ENCODE data around the gene ACAT2.
"Not testable (repeated sequence)": the region's sequence is repeated elsewhere in the genome, so short reads cannot be mapped to it uniquely, and the experiment has no call there.

The ACAT2 gene

GRCh38 chr6:159813781-159814180 lies 51.9 kb downstream of the ACAT2 start:
- no peak for DNase-seq (ENCODE audit: low read depth)

- DNase-seq (ENCODE audit: low read depth), result no peak
These were observed 53.6 kb downstream of the ACAT2 start for GRCh38 chr6:159815410-159815809.

DNA sequence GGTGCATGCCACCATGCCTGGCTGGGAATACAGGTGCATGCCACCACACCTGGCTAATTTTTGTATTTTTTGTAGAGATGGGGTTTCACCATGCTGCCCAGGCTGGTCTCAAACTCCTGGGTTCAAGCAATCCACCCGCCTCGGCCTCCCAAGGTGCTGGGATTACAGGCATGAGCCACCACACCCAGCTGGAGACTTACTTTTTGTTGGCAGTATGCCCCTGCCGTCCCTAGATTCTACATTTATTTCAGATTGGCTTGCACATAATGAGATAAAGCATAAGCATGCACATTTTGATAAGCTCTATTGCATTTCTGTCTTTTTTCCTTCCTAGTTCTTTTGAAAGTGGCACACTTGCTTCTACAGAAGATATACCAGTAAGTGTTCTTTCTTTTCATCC lies 54.9 kb downstream of the ACAT2 start:
- not testable (repeated sequence) for DNase-seq (ENCODE audit: low read depth)

- no peak for DNase-seq (ENCODE audit: low read depth)
These were observed 56.3 kb downstream of the ACAT2 start for GRCh38 chr6:159817951-159818739.

DNA sequence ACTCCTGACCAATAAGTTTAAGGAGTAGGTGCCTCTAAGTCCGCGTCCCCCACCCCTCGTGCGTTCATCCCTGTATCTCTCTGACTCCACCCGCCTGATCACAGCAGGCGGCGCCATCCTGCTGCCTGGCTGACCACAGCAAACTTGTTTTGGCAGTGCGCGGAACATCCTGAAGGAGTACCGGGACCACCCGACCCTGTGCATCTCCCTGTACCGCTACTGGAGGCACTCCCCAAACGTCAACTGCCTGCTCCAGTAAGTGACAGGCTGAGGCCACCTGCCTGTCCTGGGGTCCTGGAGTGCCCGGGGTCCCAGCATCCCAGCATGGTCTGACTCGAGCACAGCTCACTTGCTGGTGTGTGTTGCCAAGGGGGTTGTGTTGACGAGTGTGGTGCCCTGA lies 57.3 kb downstream of the ACAT2 start:
- DNase-seq (ENCODE audit: low read depth), result no peak

DNA sequence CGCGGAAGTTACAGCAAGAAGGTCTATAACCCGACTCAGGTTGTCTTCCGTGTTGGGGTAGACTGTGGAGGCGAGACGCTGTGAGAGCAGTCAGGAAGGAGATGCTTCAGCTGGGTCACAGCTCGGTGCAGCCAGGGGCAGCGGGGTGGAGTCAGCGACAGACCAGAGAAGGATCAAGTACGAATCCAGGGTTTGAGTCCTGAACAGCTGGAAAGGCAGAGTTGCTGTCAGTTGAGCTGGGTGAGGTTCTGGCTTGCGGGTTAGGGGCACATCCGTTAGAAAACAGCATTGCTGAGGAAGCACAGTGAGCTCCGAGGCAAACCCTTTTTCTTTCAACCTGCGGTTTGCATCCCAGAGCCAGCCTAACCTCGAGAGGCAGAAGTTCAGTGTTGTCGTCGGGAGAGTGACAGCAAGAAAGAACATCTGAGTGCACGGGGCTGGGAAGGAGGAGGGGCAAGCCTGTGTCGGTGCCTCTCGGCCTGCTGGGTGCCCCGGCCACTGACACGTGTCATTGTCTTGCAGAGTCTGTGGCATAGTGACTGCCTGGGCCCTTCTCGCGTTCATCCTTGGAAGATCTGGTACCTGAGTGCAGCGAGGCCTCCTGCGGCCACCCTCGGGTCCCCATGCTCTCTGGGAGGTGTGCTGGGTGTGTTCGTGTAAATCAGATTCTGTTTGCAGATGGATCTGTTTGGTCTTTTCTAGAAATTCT lies 58.2 kb downstream of the ACAT2 start:
- DNase-seq (ENCODE audit: low read depth), result no peak

- DNase-seq (ENCODE audit: low read depth), result no peak
These were observed 59.3 kb downstream of the ACAT2 start for GRCh38 chr6:159821122-159821521.

DNA sequence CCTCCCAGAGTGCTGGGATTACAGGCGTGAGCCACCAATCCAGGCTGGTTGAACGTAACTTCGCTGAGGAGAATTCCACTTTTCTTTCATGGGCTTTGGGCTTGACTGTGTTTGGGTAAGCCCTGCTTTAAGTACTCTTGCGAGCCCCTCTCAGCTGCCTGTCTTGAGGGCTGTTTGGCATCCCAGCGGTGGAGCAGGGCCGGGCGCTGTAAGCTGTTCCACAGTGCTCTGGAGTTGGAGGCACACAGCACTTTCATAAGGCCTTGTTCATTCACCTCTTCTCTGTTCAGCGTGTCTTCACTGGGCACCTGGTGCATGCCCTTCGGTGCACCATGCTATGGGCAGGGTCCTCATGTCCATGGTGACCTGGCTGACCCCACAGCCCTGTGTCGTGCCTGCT lies 59.9 kb downstream of the ACAT2 start:
- DNase-seq (ENCODE audit: low read depth), result no peak

- DNase-seq (ENCODE audit: low read depth), result no peak
These were observed 62.1 kb downstream of the ACAT2 start for GRCh38 chr6:159823953-159824352.

DNA sequence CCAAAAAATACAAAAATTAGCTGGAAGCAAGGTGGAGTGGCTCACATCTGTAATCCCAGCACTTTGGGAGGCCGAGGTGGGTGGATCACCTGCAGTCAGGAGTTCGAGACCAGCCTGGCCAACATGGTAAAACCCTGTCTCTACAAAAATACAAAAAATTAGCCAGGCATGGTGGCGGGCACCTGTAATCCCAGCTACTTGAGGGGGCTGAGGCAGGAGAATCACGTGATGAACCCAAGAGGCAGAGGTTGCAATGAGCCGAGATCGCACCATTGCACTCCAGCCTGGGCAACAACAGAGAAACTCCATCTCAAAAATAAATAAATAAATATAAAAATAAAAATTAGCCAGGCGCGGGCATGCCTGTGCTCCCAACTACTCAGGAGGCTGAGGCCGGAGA lies 62.8 kb downstream of the ACAT2 start:
- DNase-seq (ENCODE audit: low read depth), result not testable (repeated sequence)

DNA sequence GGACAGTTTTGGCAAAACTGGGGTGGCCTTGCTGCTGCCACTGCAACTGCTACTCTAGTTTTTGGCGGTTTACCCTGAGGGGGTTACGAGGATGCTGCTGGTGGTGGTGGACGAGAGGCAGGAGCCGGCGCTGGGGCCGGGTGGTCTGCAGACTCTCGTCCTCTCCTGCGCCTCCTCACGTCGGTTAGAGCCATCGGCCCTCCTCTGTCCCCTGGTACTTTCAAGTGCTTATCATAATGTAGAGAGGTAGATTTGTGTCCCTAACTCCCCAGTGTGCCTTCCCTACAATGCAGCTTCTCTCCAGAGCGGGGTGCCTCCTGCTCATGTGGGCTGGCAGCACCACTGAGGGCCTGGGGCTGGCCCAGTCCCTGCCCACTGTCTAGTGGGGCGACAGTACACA lies 64.2 kb downstream of the ACAT2 start:
- DNase-seq (ENCODE audit: low read depth), result no peak

- DNase-seq (ENCODE audit: low read depth), result no peak
These were observed 65.3 kb downstream of the ACAT2 start for GRCh38 chr6:159826968-159827647.

DNA sequence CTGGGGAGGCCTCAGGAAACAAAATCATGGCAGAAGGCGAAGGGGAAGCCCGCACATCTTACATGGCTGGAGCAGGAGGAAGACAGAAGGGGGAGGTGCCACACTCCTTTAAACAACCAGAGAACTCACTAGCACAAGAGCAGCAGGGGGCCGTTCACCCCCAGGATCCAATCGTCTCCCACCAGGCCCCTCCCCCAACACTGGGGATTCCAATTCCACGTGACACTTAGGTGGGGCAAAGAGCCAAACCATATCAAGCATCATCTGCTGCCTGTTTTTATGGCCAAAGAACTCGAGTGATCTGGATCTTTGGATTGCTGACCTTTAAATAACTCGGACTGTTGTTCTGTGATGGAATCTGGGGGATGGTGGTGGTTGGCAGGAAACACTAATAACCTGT lies 66.2 kb downstream of the ACAT2 start:
- DNase-seq (ENCODE audit: low read depth), result no peak

Data from stimulated activated CD8-positive, alpha-beta memory T cell treated with anti-CD3 and anti-CD28 coated beads, Interleukin-12 subunit alpha, Interleukin-12 subunit beta, amount 100 ng/mL, for 4 hours (primary cell).